GM10266 (cell line): ENCODE data around the gene SMYD2.

Source experiments
- DNase-seq: peaks from one replicate; pipeline ENCODE4 v3.0.0; 2012; ENCODE audit errors: extremely low spot score
- TF ChIP-seq, protein P1 (sequence below): IDR thresholded peaks from 2 replicates; pipeline ENCODE4 v1.5.1; 2012; ENCODE audit warnings: mild to moderate bottlenecking, low read depth; ENCODE audit not compliant: control insufficient read depth, insufficient read depth; ENCODE audit errors: missing control alignments

Gene SMYD2

DNA sequence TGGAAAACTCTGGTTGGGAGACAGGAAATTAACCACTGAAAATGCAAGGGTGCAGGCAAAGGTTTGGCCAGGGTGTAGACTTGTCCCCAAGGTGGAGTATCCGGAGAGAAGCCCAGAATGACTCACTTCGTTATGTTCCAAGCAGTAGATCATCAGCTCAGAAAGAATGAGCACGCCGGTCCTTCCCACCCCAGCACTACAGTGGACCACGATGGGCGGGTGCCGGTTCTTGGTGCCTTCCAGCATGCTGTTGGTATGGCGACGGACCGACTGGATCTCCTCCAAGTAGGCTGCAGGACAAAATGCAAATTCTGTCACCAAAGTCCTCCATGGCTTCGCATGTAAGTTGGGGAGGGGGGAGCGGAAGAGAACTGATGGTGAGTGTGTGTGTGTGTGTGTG is 83.4 kb downstream of the SMYD2 start:
- TF ChIP-seq, protein P1, sequence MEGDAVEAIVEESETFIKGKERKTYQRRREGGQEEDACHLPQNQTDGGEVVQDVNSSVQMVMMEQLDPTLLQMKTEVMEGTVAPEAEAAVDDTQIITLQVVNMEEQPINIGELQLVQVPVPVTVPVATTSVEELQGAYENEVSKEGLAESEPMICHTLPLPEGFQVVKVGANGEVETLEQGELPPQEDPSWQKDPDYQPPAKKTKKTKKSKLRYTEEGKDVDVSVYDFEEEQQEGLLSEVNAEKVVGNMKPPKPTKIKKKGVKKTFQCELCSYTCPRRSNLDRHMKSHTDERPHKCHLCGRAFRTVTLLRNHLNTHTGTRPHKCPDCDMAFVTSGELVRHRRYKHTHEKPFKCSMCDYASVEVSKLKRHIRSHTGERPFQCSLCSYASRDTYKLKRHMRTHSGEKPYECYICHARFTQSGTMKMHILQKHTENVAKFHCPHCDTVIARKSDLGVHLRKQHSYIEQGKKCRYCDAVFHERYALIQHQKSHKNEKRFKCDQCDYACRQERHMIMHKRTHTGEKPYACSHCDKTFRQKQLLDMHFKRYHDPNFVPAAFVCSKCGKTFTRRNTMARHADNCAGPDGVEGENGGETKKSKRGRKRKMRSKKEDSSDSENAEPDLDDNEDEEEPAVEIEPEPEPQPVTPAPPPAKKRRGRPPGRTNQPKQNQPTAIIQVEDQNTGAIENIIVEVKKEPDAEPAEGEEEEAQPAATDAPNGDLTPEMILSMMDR, result no peak
- DNase-seq, result no peak

DNA sequence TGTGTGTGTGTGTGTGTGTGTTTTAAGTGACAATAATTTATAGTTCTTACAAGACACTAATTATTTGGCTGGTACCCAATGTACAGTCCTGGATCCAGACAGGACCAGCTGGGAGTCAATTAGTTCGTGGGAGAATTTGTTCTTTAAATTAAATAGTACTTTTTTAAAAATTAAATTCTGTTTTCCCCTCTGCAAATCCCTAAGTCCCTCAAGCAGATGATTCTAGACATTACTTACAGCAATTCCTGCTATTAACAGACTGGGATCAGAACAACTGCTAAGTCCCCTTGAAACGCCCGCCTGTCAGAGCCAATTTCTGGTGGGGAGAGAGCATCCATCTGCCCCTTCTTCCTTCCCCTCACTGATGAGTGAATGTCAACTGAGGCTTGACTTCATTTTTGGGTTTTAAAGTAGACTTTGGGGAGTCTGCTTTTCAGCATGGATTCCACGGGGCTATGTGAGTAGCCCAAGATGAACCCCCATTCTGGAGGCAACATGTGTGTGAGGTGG is 83.9 kb downstream of the SMYD2 start:
- no peak for DNase-seq
- TF ChIP-seq, protein P1, result no peak

DNA sequence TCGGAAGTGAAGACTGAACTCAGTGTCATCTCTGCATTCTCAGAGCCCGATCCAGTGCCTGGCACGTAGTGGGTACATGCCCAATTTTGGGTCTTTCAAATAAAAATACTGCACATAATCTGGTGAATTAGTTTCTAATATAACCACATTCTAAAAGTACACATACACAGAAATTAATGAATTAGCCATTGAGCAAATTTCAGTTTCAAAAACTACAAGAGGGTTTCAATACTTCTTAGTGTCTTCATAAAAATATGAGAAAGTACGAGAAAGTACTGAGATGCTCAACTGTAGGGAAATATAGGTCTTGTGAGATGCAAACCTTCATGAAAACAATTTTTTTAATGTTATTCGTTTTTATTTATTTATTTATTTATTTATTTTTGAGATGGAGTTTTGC is 86.9 kb downstream of the SMYD2 start:
- TF ChIP-seq, protein P1, result no peak
- DNase-seq, result no peak

DNA sequence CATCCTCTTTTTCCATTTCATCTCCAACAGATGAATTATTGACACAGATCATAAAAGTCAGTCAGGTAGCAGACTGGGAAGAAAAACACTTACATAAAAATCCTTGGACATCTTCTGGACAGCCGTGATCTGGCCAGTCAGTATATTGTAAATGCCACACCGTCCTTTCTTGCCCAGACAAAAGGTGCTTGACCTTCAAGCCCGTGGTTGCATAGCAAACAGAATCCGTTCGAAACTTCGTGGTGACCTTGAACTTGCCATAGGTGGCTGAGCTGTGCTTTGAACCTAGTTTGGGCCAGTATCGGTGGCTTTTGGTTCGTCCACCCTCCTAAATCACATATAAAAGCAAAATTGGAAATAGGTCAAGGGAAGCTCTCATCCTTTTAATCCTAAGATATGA is 88.4 kb downstream of the SMYD2 start:
- no peak for DNase-seq

DNA sequence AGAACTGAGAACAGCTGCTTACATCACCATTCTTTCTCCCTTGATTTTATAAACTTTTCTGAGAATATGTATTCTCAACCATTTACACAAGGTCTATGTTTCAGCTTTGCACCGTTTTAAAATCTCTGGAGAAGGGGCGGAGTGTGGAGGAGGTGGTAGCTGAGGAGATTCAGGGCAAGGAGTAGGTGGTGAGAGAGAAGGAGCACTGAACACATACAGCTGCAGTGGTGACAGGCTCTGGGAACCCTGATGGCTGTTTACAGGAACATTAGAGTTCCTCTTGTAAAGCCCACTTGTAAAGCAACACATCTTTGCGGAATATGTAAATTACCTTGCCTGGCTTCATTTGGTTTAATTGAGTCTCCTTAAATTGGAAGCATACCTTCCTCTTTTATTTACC is 89.7 kb downstream of the SMYD2 start:
- DNase-seq, result no peak

More for the DNA sequence above, 88.4 kb downstream of the SMYD2 start:
- TF ChIP-seq, protein P1, result no peak

DNA sequence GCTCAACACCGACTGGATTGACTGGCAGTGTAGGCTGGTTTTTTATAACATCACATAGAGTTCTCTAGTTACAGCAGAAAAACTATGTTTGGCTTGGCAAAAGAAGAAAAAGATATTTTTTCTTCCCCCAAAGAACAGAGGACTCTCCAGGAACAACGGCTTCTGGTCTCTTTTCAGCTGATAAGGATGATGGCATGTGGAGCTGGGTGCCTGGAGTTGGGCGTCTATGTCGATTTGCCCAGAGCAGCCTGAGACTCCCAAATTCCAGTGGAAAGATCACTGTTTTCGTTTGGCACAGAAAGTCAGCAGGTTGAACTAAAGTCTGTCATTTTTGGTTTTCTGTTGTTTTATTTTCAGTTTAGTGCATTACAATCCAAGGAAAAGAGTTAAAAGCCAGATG is 91.1 kb downstream of the SMYD2 start:
- TF ChIP-seq, protein P1, result no peak
- no peak for DNase-seq

More for the DNA sequence above, 89.7 kb downstream of the SMYD2 start:
- TF ChIP-seq, protein P1, result no peak

DNA sequence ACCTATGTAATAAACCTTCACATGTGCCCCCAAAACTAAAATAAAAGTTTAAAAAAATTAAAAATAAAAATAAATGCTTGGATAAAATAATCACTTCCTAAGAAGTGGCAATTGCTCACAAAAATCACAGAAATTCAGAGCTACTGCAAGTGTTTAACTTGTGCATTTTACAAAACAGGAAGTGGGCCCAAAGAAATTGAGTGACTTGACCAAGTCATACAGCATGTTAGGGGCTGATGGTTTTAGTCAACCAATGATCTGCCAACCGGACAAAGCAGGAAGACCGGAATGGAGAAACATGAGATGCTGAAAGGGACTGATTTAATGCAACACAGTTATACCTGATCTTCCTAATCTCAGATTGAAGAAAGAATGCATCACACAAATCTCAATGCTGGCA is 96.5 kb downstream of the SMYD2 start:
- TF ChIP-seq, protein P1, result no peak
- DNase-seq, result no peak
